GM19025 (cell line): ENCODE data around the gene SHISA6.

Source experiments
- ATAC-seq: cut with Tn5 transposase; IDR thresholded peaks from one replicate; pipeline ENCODE4 v1.9.1; 2021; ENCODE audit warnings: mild to moderate bottlenecking, low read depth, moderate library complexity; ENCODE audit not compliant: unreplicated experiment

Gene SHISA6

GRCh38 chr17:11561702-11562101 lies 320.7 kb downstream of the SHISA6 start:
- no peak for ATAC-seq

DNA sequence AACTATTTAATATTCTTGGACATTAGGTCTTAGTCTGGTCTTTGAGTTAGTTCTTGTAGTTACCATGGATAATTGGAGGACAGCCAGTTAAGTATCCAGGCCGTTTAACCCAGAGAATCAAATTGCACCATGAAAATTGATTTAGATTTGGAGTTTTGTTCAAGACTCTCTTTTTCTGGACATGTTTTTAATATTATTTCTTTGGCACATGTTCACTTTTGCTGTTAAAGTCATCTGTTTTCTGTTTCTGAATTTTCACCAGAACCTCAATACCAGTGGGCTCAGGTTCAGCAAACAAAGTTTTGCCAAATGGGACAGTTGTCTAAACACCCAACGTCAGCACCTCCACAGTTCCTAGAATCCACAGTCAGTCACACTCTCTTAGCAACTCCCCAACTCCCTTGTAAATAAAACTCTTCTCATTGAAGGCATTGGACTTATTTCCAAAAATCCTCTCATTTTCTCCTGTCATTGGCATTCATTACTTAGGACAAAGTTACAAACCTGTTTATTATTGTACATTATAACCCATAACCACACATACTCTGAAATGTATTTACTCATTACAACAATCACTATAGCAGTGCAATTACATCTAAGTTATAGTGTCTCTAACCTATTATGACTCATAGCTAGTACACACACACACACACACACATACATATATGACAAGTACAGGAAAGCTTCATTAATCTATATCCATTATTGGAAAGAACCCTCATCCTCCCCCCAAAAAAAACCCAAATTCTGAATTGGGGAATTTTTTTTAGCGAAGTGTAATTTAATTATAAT lies 323.8 kb downstream of the SHISA6 start:
- no peak for ATAC-seq

GRCh38 chr17:11565591-11565990 lies 324.6 kb downstream of the SHISA6 start:
- ATAC-seq: no peak

DNA sequence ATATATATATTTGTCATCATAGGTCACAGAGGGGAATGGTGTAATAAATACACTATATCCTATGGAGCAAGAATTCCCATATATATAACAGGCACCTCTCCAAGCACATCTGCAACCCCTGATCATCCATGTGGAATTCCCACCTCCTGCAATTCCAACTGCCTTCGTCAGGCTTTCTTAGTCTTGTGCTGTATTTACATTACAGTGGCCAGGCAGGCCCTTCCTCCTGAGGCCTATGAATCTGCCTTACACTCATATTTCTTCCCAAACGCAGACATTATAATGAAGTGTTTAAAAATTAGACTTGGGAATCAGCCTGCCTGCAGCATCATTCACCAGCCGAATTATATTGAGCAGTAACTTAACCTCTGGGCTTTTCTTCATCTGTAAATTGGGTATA lies 338.0 kb downstream of the SHISA6 start:
- ATAC-seq: no peak

DNA sequence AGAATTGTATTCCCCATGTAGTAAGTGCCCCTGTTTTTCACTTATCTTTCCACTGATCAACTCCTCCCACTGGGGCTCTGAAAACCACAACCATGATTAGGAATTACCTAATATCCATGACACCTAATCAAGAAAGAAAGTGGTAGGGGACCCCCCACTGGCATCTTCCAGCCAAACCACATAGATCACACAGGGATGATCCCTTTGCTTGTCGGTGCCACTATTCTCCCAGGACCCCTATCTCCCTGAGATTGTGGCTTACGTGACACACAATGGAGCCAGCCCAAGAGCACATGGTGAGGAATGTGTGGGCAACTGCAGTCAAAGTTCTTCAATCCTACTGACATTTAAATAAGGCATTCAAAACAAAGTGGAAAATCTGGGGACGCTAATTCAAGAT lies 339.7 kb downstream of the SHISA6 start:
- ATAC-seq: no peak

GRCh38 chr17:11582217-11582616 lies 341.2 kb downstream of the SHISA6 start:
- no peak for ATAC-seq

GRCh38 chr17:11583306-11583992 lies 342.4 kb downstream of the SHISA6 start:
- no peak for ATAC-seq

GRCh38 chr17:11589716-11590115 lies 348.7 kb downstream of the SHISA6 start:
- no peak for ATAC-seq

- ATAC-seq: no peak
Observed at GRCh38 chr17:11598274-11599221, 357.5 kb downstream of the SHISA6 start, which contains the start of gene DNAH9. TSS of gene DNAH9 (plus strand) at chr17:11598470. CDS start at chr17:11598499, 29 bp downstream.

DNA sequence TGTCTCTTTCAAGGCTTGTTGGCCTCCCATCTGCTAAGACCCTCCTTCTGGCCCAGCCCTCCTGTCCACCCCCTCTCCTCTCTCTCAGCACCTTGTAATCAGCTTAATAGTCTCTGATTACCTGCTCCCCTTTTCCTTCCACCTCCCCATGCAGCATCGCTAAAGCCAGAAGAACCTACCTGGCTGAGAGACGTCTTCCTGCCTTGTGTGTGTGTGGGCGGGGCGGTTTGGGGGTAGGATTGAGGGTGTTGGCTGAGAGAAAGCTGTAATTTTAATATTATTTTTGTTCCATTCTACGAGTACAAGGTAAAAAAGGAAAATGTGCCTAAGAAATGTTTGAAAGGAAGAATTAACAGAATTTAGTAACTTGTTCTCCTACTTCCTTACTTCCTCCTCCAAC lies 360.6 kb downstream of the SHISA6 start:
- no peak for ATAC-seq

DNA sequence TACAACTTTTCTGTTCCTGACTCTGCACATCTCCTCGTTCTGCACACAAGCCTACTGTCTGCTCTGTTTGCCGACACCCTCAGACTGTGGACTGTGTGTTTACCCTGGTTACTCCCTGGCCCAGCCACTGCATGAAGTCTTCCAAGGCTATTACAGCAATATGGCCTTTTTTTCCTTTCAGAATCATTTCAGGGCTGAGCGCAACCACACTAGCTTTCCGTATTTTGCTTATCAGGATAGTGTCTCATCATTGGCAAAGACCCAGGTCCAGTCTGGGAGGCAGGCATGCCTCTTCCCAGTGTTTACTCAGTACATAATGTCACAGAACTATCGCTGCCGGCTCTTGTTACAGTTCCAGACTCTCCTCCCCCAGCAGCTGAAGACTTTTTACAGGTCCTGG lies 367.4 kb downstream of the SHISA6 start:
- no peak for ATAC-seq

- no peak for ATAC-seq
Observed at GRCh38 chr17:11610999-11611566, 370.1 kb downstream of the SHISA6 start.

DNA sequence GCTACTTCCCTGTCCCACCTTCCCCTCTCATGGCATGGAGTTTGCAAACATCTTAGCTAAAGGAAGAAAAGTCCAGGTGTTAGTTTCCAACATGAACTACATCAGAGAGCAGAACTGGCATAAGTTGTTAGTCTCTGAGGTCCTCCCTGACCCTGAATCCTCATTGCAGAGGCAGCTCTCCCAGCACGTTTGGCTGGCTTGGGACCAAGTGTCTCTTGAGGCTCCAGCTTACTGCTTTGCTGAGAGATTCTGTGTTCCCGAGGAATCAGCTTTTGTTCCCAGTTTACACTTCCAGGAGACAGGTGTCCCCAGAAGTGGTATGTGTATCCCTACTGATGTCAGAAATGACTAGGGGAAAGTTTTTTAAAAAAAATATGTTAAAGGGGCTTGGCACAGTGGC lies 371.9 kb downstream of the SHISA6 start:
- ATAC-seq: no peak
